Measurements from ENCODE around the gene SLC43A2.

DNA sequence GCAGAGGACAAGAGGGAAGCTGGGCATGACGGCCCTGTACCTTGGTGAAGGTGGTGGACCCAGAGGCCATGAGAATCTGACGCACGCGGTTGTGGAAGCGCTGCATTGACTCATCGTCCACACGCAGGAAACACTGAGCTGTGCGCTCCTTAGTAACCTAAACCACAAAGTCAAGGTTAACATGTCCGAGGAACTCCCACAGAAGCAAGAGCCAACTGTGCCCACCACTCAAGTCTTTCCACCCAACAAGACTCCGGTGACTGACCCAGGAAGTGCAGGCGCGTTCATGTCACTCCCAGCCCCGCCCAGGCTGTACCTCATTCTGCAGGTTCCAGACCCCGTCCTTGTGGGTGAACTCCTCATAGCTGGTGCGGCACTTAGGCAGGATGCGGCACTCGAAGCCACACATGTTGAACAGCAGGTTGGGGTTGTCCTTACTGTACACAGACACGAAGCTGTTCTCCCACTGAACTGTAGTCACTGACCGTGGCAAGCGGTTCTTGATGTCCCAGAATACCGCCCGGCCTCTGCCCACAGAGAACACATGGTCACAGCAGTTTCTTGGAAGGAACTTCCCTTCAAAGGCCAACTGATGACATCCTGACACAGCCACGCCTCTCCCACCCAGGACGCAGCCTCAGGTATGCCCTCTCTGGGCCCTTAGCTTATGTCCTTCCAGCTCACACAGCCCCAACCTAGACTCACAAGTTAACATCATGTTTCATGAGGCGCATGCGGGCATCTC is 44.6 kb upstream of the SLC43A2 start:
- TF ChIP-seq POLR2A (IDR thresholded peaks at IDR 0.05) = no peak
- TF ChIP-seq, protein P1, sequence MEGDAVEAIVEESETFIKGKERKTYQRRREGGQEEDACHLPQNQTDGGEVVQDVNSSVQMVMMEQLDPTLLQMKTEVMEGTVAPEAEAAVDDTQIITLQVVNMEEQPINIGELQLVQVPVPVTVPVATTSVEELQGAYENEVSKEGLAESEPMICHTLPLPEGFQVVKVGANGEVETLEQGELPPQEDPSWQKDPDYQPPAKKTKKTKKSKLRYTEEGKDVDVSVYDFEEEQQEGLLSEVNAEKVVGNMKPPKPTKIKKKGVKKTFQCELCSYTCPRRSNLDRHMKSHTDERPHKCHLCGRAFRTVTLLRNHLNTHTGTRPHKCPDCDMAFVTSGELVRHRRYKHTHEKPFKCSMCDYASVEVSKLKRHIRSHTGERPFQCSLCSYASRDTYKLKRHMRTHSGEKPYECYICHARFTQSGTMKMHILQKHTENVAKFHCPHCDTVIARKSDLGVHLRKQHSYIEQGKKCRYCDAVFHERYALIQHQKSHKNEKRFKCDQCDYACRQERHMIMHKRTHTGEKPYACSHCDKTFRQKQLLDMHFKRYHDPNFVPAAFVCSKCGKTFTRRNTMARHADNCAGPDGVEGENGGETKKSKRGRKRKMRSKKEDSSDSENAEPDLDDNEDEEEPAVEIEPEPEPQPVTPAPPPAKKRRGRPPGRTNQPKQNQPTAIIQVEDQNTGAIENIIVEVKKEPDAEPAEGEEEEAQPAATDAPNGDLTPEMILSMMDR (IDR thresholded peaks at IDR 0.05) = no peak

All from body of pancreas (tissue), 4 donors.